OCI-M2 (cell line): ENCODE measurements around the gene DGAT2L6.
"Not testable (repeated sequence)": the region's sequence is repeated elsewhere in the genome, so short reads cannot be mapped to it uniquely, and the experiment has no call there.

Experiments used
- DNase-seq: peaks from one replicate; lab custom pipeline; 2025; ENCODE audit not compliant: unreplicated experiment; lab: John Stamatoyannopoulos, UW

The DGAT2L6 gene

GRCh38 chrX:70196961-70197720, 19.9 kb downstream of the DGAT2L6 start:
- DNase-seq: no peak

DNA sequence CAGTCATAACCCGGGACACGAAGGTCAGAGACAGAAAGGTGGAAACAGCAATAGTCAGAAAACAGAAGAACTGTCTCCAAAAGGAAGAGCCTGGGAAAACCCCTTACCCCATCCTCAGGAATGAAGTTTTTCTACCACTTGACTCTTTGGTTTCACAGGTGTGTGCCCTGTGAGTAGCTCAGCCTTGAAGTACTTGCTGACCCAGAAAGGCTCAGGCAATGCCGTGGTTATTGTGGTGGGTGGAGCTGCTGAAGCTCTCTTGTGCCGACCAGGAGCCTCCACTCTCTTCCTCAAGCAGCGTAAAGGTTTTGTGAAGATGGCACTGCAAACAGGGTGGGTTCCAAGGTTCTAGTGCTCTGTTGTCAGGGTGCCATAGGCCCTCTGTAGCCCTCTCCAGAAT, 24.4 kb downstream of the DGAT2L6 start:
- no peak for DNase-seq

DNA sequence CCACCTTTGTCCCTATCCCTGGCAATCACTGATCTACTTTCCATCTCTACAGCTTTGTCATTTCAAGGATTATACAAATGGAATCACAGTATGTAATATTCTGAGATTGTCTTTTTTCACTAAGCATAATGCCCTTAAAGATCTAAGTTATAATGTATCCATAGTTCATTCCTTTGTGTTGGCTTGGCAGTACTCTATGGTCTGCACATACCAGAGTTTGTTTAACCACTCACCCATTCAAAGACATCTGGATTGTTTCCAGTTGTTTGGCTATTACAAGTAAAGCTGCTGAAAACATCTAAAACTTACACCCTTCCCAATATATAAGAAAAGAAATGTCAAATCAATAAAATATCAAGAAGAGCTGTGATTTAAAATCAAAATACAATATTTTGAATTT, 31.2 kb downstream of the DGAT2L6 start:
- DNase-seq: no peak

DNA sequence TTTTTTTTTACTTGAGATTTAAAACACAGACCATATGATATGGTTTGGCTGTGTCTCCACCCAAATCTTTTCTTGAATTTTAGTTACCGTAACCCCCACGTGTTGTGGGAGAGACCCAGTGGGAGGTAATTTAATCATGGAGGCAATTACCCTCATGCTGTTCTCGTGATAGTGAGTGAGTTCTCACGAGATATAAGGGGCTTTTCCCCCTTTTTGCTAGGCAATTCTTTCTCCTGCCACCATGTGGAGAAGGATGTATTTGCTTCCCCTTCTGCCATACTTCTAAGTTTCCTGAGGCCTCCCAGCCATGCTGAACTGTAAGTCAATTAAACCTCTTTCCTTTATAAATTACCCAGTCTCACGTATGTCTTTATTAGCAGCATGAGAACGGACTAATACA, 32.3 kb downstream of the DGAT2L6 start:
- not testable (repeated sequence) for DNase-seq

DNA sequence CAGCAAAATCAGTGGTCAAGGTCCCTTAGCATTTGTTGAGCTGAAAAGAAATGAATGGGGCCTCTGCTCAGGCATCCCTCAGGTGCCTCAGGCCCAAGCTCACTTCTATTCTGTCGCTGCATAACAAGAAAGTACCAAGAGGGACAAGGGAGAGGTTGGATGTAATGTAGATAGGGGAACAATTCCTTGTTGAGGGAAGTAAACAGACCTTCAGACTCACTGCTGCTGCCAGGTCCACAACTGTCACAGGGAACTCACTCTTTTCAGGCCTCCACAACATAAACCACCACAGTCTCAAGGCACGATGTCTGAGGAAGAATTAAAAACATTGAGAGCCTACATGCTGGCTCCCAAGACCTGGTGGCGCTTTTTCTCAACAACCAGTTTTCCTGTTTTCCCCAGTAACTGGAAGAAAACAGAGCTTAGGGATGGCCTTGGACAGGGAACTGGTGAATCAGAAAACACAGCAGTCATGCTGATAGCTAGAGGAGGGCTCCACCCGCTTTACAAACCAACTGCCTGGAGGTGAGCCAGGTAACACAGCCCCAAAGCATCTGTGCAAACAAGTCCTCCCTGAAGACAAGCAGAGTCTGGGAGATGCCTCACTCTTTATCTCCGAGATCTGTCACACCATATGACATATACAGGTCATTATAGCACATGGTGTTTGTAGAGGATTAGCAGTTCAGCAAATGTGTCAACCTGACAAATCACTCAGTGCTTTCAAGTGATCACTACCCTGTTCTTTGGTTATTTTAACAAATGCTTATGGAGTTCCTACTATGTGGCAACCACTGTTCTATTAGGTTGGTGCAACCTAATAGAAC, 42.9 kb downstream of the DGAT2L6 start:
- DNase-seq: no peak

DNA sequence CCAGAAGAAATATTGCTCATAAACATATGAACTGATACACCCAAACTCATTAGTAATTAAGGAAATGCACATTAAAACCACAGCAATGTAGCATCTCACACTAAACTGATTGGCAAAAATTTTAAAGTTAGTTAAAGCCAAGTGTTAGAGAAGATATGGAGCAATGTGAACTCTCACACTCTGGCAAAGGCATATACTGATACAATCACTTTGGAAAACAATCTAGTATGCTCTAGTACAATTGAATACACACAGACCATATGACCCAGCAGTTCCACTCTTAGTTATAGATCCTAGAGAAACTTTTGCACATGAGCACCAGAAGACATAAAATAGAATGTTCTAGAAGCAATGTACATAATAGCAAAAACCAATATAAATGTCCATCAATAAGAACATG, 48.8 kb downstream of the DGAT2L6 start:
- DNase-seq: no peak

DNA sequence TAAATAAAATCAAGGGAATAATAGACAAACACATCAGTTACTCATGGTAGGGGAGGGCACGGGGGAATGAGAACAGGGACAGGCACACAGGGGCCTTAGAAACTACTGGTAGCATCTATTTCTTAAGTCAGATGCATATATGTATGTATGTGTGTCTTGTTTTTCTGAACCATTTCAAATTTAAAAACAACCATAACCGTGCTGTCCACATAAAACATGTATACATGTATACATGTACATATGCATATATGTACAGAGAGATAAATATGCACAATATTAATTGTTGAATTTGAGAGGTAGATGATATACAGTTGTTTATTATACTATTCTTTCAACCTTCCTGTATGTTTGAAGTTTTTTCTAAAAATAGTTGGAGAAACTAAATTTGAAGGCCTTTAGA, 49.4 kb downstream of the DGAT2L6 start:
- DNase-seq: no peak

- no peak for DNase-seq
Observed at GRCh38 chrX:70231666-70232065, 54.4 kb downstream of the DGAT2L6 start.

- DNase-seq: no peak
Observed at GRCh38 chrX:70234355-70234754, 57.1 kb downstream of the DGAT2L6 start, which contains the start of gene AWAT1. TSS of gene AWAT1 (plus strand) at chrX:70234655. CDS start at chrX:70234696, 41 bp downstream.

DNA sequence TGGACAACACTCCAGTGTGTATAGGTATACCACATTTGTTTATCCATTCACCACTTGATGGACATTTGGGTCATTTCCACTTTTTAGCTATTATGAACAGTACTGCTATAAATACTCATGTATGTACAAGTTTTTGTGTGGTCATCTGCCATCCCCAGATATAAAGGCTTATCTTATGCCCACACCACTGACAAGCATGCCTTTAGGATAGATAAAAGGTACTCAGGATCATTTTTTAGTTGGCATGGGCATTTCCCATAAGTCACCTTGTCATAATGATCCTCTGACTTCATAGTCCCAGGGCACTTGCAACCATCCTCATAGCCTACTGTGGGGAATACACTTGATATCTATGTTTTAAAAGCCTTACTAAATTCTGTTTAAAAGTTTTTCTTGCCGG, 63.5 kb downstream of the DGAT2L6 start:
- DNase-seq: no peak

- DNase-seq: no peak
Observed at GRCh38 chrX:70241501-70241900, 64.2 kb downstream of the DGAT2L6 start.

- DNase-seq: not testable (repeated sequence)
Observed at GRCh38 chrX:70243601-70244000, 66.3 kb downstream of the DGAT2L6 start.

DNA sequence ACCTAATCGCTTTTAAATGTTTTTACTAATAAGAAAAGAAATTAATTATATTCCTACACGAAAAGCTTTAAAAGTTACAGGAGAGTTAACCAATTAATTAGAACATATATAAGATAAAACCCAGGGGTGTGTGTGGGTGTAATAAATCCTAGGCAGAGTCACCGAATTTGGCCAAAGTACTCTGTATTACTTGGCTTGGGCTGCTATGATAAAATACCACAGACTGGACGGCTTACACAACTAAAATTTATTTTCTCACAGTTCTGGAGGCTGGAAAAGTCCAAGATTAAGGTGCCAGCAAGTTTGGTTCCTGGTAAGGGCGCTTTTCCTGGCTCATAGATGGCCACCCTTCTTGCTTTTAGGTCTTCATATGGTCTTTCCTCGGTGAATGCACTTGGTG, 67.6 kb downstream of the DGAT2L6 start:
- DNase-seq: no peak

GRCh38 chrX:70247252-70247651, 70.0 kb downstream of the DGAT2L6 start:
- DNase-seq: no peak

DNA sequence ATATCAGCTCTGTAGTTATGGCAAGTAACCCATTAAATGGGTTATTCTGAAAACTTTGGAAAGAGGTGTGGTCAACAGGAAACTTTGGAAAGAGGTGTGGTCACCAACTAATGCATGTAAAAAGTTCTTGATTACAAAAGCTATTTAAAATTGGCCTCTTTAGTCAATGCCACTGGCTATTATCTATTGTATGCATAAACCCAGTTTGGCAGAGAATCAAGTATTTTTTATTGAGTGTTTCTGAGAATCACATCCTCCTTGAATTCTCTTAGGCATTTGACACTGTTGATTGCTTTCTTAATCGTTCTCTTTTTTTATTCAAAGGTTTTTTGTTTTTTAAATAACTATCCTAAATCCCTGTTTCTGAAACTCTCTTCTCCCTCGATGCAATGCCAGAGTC, 75.2 kb downstream of the DGAT2L6 start:
- no peak for DNase-seq

DNA sequence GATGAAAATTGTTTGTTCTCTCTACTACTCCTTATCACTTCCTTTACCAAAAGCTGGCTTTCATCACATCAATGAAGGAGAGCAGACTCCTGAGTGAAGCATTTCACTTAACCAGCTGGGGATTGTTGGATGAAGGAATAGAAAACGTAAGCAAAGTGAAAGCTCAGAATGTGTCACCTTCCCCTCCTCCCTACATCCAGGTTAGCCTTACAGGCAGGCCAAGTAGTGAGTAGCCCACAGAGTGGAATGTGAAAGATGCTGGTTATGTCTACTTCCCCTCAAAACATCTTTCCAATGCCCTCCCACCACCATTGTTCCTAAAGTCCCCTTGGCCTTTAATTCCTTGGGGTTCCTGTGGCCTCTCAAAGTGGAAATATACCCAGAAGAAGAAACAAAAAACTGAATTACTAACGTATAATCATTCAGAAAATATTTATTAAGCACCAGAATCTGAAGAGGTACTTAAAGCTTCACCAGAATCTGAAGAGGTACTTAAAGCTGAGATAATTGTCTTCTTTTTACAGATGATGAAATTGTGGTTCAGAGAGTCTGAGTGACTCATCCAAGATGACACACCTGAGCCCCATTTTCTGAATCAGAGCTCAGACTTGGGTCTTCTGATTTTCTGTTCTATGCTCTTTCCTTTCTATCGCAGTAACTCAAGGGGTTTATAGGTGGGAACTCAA, 76.2 kb downstream of the DGAT2L6 start:
- no peak for DNase-seq

GRCh38 chrX:70254063-70254400, 76.7 kb downstream of the DGAT2L6 start:
- DNase-seq: no peak

DNA sequence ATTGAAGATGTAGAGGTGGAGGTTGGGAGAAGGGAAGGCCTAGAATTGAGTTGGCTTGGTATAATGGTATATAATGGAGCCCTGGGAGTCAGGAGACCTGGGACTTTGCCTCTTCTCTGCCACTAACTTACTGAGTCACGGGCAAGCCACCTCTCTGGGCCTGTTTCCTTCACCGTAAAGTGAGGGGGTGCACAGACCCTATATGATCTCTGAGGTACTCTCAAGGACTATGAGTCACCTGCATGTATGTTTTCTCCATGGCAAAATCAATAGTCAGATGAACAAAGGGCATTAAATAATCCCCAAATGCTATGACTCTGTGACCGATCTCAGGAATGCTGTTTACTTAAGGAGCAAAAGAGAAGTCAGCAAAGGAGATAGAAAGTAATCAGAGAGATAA, 77.6 kb downstream of the DGAT2L6 start:
- DNase-seq: no peak
